Esophagus muscularis mucosa (tissue), 4 donors: ENCODE measurements around the gene NAV2. TPM values are rescaled to one million over a fixed set of nuclear protein-coding genes. Genes with fewer than 3 reads are reported as not detected.

Source experiments
- DNase-seq: peaks from one replicate; pipeline ENCODE4 v3.0.0-alpha.2; 2017; ENCODE audit errors: extremely low spot score
- H3K27ac ChIP-seq, 4 donors: fragments of 200-600 bp; sonication (generic); replicated peaks in 1 of 4; 1 replicate in 3 of 4; 2 replicates in 1 of 4; pipeline ENCODE4 v1.5.1; 2016 to 2019; ENCODE audit warnings: mild to moderate bottlenecking in 1 of 4
- H3K27me3 ChIP-seq, 4 donors: fragments of 200-600 bp; sonication (generic); one replicate each; pipeline versions ENCODE4 v1.5.1 to v1.6.0; 2016 to 2019
- H3K36me3 ChIP-seq, 4 donors: fragments of 200-600 bp; sonication (generic); one replicate each; pipeline ENCODE4 v1.5.1; 2016 to 2019
- H3K4me1 ChIP-seq, 4 donors: fragments of 200-600 bp; sonication (generic); one replicate each; pipeline ENCODE4 v1.5.1; 2016 to 2019
- H3K4me3 ChIP-seq, 4 donors: fragments of 200-600 bp; sonication (generic); 1 replicate in 2 of 4; 2 replicates in 2 of 4; pipeline ENCODE4 v1.5.1; 2016 to 2019; ENCODE audit warnings: mild to moderate bottlenecking in 4 of 4, moderate library complexity in 1 of 4
- H3K9me3 ChIP-seq, 4 donors: fragments of 200-600 bp; sonication (generic); 1 replicate in 3 of 4; 2 replicates in 1 of 4; pipeline ENCODE4 v1.5.1; 2016 to 2019
- CTCF ChIP-seq, 3 experiments: fragments of 200-600 bp in 2 of 3; fragments of 450-650 bp in 1 of 3; sonication (generic) in 2 of 3; IDR thresholded peaks; one replicate each; pipeline ENCODE4 v1.5.1; 2017 to 2019; ENCODE audit warnings: antibody characterized with exemption in 3 of 3, mild to moderate bottlenecking in 2 of 3, moderate library complexity in 1 of 3
- EP300 ChIP-seq: sonication (generic); formaldehyde crosslinking; IDR thresholded peaks from one replicate; pipeline ENCODE4 v1.6.1; 2017; ENCODE audit warnings: antibody characterized with exemption
- POLR2A ChIP-seq: fragments of 450-650 bp; IDR thresholded peaks from one replicate; pipeline ENCODE4 v1.6.1; 2017; ENCODE audit warnings: antibody characterized with exemption, moderate library complexity, mild to moderate bottlenecking, low read depth
- POLR2AphosphoS5 ChIP-seq, 2 donors: sonication (generic); formaldehyde crosslinking; IDR thresholded peaks; one replicate each; pipeline ENCODE4 v1.6.1; 2017; ENCODE audit warnings: antibody characterized with exemption in 2 of 2
- WGBS: methylation state at CpG from one replicate; pipeline ENCODE4 v1.1.5; 2018; 5-methylcytosine and 5-hydroxymethylcytosine counted together
- intact Hi-C: fragments of 100-400 bp; cut with DNase I; formaldehyde crosslinking; loops from one replicate; pipeline ENCODE4 v1.15.1; 2023
- total RNA-seq, 4 donors: library from RNA; depleted of rRNA; stranded (reverse); fragments of >200 nt; gene quantifications; one replicate each; pipeline versions ENCODE4 v1.1.0 to v1.2.1, GENCODE V29; 2016

The NAV2 gene
- total RNA-seq, 4 donors from 2014 or later: 21.9 to 57.0 (median 37.5) TPM

- no peak overlapping the region for H3K4me3 ChIP-seq
- peaks cover 39 to 98% (median 80%) of the 10 kb centered on the region in 4 donors for H3K4me1 ChIP-seq
- H3K9me3 ChIP-seq: no peaks in the 10 kb centered on the region
- WGBS: 39% methylated on average over 3 of the region's 3 CpGs
- H3K27ac ChIP-seq: peak overlapping the region in 3 of 4 donors; percentile 8 to 69 (median 16)
- intact Hi-C loops: no loop called here
- H3K27me3 ChIP-seq: no peaks in the 10 kb centered on the region
- TF ChIP-seq EP300 (no peak), POLR2AphosphoS5 (IDR thresholded peaks at IDR 0.05) (no peak), POLR2A (no peak), CTCF (IDR thresholded peaks at IDR 0.05) (no peak)
- no peaks in the 10 kb centered on the region for H3K36me3 ChIP-seq
- DNase-seq: no peak
These were observed 25.5 kb downstream of the NAV2 start for GRCh38 chr11:19738124-19738523.

- WGBS: 61% methylated on average over 4 of the region's 4 CpGs
- Histone ChIP-seq H3K36me3 (no peaks in the 10 kb centered on the region), H3K4me3 (no peak overlapping the region), H3K9me3 (no peaks in the 10 kb centered on the region), H3K4me1 (peaks cover 33 to 90% (median 70%) of the 10 kb centered on the region in 4 donors), H3K27ac (peak overlapping the region; percentile 34 to 69 (median 50)), H3K27me3 (no peaks in the 10 kb centered on the region)
- TF ChIP-seq POLR2A (no peak), CTCF (IDR thresholded peaks at IDR 0.05) (peak in 2 of 3 experiments; percentile 39 to 47)
- intact Hi-C loops: loop anchor here (5.0 to 10.0 kb wide), 2 partner anchors 162 to 425 kb away; no protein-coding TSS in a partner anchor
- DNase-seq: no peak
These were observed 27.2 kb downstream of the NAV2 start for GRCh38 chr11:19739872-19740271.

- no peak for TF ChIP-seq POLR2A
- no peak for TF ChIP-seq POLR2AphosphoS5 (IDR thresholded peaks at IDR 0.05)
- no peak for TF ChIP-seq EP300
- TF ChIP-seq CTCF (IDR thresholded peaks at IDR 0.05): no peak
- intact Hi-C loops: loop anchor here (5.0 to 10.0 kb wide), 2 partner anchors 162 to 426 kb away; no protein-coding TSS in a partner anchor
- no peaks in the 10 kb centered on the region for H3K27me3 ChIP-seq
- DNase-seq: no peak
- no peaks in the 10 kb centered on the region for H3K9me3 ChIP-seq
- 82% methylated on average over 1 of the region's 1 CpG for WGBS
- peaks cover 26 to 83% (median 63%) of the 10 kb centered on the region in 4 donors for H3K4me1 ChIP-seq
- no peak overlapping the region for H3K4me3 ChIP-seq
- H3K36me3 ChIP-seq: peaks cover 0 to 6% (median 0%) of the 10 kb centered on the region in 4 donors
- peak overlapping the region in 3 of 4 donors; percentile 47 to 69 (median 53) for H3K27ac ChIP-seq
These were observed 27.9 kb downstream of the NAV2 start for GRCh38 chr11:19740586-19740985.

- 32% methylated on average over 2 of the region's 2 CpGs for WGBS
- Histone ChIP-seq H3K4me1 (peaks cover 12 to 63% (median 43%) of the 10 kb centered on the region in 4 donors), H3K27ac (peak overlapping the region in 1 of 4 donors; percentile 13), H3K36me3 (peaks cover 0 to 11% (median 0%) of the 10 kb centered on the region in 4 donors), H3K4me3 (no peak overlapping the region), H3K27me3 (no peaks in the 10 kb centered on the region), H3K9me3 (no peaks in the 10 kb centered on the region)
- peak; percentile 86 to 93 (median 91) for TF ChIP-seq CTCF (IDR thresholded peaks at IDR 0.05)
- TF ChIP-seq POLR2A: no peak
- TF ChIP-seq EP300: no peak
- peak; percentile 52 to 57 for TF ChIP-seq POLR2AphosphoS5 (IDR thresholded peaks at IDR 0.05)
- DNase-seq: no peak
- intact Hi-C loops: loop anchor here (2.0 to 10.0 kb wide), 3 partner anchors 160 to 428 kb away; no protein-coding TSS in a partner anchor
These were observed 30.1 kb downstream of the NAV2 start for GRCh38 chr11:19742588-19743292.
